ELR (cell line): ENCODE data around the gene OLIG1.
A peak's percentile ranks its signal among the peaks of the same experiment; 100 is the strongest.

ENCODE experiments used
- DNase-seq: peaks from one replicate; pipeline ENCODE4 v3.0.0-alpha.2; 2015; ENCODE audit warnings: low read depth

The OLIG1 gene

DNA sequence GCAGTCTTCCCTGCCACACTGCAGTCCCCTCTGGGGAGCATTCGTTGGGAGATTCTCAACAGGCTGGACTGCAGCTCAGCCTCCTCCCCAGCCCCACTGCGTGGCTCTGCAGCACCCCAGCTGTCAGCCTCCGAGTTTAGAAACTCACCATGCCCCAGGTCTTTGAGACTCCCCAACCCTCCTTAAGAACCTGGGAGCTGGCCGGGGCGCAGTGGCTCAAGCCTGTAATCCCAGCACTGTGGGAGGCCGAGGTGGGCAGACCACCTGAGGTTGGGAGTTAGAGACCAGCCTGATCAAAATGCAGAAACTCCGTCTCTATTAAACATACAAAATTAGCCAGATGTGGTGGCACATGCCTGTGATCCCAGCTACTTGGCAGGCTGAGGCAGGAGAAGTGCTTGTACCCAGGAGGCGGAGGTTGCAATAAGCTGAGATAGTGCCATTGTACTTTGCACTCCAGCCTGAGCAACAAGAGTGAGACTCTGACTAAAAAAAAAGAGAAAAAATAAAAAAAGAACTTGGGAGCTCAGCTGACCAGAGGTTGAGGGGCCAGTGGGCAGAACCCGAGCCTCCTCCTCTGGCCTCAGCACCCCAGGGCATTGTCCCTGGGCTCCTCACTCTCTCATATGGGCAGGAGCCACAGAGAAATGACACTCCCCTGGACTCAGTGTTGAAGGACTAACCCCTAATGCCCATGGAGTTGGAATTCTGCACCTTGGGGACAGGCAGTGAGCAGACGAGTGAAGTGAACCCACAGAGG is 38.6 kb upstream of the OLIG1 start:
- no peak for DNase-seq

DNA sequence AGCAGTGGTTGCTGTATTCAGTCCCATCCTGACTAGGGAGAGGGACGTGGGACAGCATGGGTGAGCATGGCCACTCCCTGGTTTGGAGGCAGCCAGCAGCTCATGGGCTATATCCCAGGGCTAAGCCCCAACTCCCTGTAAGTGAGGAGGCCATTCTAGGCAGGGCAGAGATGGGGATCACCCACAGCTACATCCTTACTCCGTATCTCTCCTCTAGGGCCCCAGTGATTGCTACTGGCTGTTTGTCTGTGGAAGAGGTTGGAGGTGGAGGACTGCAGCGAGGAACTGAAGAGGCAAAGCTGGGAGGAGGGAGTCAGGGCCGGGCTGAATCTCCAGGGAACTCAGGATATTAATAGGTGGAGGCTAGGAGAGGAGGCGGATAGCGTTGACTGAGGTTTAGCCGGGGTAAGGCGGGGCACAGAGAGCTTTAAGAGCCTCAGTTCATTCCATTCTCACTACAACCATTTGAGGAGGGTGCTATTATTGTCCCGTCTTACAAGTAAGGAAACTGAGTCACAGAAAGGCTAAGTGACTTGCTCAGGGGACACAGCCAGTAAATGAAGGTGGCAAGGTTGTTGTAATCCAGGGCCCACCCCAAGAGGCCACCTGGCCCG is 37.4 kb upstream of the OLIG1 start:
- no peak for DNase-seq

- no peak for DNase-seq
These were observed 36.6 kb upstream of the OLIG1 start for GRCh38 chr21:33033094-33033951.

DNA sequence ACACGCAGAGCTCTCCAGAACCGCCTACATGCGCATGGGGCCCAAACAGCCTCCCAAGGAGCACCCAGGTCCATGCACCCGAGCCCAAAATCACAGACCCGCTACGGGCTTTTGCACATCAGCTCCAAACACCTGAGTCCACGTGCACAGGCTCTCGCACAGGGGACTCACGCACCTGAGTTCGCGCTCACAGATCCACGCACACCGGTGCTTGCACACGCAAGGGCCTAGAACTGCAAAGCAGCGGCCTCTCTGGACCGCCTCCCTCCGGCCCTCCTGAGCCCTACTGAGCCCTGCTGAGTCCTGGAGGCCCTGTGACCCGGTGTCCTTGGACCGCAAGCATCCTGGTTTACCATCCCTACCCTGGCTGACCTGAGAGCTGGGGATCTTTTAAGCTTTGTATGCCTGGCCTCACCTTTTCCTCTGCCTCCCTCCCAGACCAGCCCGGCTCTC is 36.0 kb upstream of the OLIG1 start:
- no peak for DNase-seq

GRCh38 chr21:33035147-33035546 is 34.8 kb upstream of the OLIG1 start:
- DNase-seq: no peak

GRCh38 chr21:33036430-33037162 is 33.3 kb upstream of the OLIG1 start:
- DNase-seq: peak; percentile 81

DNA sequence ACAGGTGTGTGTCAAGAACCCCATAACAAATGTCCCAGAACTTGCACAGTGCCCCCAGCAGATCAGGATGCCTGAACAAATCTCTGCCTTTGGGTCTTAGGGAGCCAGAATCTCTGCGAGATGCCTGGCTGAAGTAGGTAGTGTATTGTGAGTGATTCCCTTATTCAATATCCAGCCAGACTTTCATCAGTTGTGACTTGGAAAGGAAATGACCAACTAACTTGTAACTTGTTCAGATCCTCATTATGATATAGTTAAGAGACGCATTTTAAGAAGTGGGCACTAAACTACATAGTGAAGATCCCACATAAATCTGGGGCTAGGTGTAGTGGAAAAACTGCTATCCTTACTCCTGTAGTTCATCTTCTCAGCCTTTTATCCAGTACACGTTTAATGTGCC is 32.4 kb upstream of the OLIG1 start:
- no peak for DNase-seq

DNA sequence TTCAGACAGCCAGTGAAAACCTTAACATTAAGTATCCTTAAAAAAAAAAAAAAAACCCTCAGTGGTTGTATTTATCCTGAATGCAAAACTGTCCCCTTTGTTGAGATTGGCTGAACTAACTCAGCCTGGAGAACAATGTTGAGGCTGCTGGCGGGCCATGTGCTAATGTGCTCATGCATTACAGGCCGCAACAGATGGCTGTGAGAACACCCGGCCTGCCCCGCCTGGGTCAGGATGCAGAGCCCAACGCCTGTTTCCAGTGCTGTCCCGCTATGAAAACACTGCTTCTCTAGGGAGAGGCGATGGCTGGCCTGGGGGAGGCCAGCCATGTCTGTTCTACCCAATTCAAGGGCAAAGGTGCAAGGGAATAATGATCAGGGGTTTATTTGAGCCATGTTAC is 30.4 kb upstream of the OLIG1 start:
- DNase-seq: no peak

DNA sequence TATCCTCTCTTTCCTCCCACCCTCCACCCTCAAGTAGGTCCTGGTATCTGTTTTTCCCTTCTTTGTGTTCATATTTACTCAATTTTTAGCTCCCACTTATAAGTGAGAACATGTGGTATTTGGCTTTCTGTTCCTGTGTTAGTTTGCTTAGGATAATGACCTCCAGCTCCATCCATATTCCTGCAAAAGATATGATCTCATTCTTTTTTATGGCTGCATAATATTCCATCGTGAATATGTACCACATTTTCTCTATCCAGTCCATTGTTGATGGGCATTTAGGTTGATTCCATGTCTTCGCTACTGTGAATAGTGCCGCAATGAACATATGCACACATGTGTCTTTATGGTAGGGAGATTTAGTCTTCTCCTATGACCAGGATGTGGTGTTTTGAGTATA is 29.7 kb upstream of the OLIG1 start:
- DNase-seq: no peak

DNA sequence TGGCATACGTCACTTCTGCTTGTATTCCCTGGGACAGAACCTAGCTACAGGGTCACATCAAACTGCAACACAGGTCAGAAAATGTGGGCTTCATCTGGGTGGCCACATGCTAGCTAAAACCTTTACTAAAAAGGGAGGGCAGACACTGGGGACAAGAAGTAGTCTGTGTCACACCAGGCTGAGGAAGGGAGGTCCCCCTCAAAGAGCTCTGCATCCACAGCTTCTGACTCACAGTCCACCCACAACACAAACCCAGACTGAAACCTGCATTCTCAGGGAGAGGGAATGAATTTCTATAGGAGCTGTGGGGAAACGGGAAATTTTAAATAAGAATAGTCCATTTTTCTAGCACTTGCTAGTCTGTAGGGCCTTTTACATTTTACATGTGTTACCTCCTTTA is 28.0 kb upstream of the OLIG1 start:
- DNase-seq: peak; percentile 51

GRCh38 chr21:33042812-33043211 is 27.1 kb upstream of the OLIG1 start:
- DNase-seq: peak; percentile 90

DNA sequence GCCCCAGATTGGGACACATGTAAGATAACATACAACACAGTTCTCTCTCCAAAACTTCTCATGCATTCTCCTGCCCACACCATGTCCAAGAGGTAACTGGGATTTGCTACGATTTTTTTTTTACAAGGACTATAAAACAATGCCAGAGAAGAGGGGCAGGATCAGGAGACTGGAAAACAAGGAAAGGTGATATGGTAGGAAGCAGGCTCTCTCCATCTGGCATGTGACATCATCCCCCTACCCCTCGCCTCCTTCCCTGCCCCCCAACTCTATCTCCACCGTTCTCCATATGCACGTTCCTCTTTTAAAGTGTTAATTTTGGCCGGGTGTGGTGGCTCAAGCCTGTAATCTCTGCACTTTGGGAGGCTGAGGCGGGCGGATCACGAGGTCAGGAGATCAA is 23.5 kb upstream of the OLIG1 start:
- no peak for DNase-seq

- peak; percentile 53 for DNase-seq
These were observed 22.7 kb upstream of the OLIG1 start for GRCh38 chr21:33047231-33047630.

DNA sequence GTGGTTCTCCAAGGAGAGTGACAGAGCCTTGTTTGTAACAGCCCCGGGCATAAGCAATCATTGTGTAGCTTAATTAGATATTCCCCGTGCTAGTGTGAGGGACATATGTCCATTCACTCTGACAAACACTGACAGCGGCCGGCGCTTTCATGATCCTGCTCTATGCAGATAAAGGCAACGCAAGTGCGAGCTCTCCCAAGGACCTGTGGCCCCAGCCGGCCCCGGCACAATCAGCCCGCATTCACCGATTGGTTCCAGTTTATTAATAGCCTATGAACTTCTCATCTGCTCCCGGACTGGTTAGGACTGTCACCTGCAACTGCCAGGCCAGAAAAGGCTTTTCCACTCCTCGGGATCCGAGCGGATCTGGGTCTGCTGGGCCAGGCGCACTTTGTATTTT is 18.0 kb upstream of the OLIG1 start:
- no peak for DNase-seq

- no peak for DNase-seq
These were observed 16.0 kb upstream of the OLIG1 start for GRCh38 chr21:33053951-33054350.

- no peak for DNase-seq
These were observed 13.9 kb upstream of the OLIG1 start for GRCh38 chr21:33055991-33056390.

DNA sequence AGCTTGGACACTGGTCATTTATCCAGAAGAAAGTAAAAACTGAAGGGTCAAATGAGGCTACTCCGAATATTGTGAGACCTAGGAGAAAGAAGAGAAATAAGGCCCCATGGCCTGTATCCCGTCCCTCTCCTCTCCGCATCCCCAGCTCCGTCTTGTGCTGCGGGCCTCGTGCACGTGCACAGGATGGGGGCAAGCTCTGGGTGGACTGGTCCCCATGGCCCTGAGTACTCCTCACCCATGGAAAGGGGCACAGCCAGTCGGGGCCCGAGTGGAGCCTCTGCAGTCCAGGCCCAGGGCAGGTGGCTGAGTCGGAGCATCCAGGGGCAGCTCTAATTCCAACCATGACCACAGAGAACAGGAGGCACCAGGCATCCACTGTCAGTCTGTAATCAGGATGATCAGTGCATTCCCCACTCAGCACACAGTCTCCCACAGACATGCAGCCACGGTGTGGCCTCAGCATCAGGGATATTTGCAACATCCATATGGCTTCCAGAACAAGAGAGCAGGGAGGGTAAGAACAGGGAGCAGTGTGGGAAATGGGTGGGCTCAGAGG is 12.5 kb upstream of the OLIG1 start:
- DNase-seq: no peak

- DNase-seq: no peak
These were observed 11.4 kb upstream of the OLIG1 start for GRCh38 chr21:33058527-33058926.

- DNase-seq: no peak
These were observed 11.0 kb upstream of the OLIG1 start for GRCh38 chr21:33058957-33059356.

DNA sequence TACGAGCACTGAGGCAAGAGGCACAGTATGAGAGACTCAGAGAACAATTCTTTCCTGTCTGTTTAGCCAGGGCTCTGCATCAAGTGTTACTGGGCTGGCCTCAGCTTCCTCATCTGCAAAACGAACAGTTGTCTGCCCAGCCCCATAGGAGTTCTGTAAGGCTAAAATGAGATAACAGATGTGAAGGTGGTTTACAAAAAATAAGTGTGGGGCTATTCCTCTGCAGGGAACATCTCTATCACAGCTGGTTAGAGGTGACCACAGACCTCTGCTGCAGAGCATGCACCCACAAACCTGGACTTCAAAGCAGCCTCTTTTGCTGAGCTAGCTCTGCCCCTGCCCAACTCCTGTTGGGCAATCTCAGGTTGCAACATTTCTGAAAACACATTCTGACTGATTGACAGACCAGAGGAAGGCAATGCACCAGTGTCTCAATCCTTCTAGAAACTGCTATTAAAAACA is 10.5 kb upstream of the OLIG1 start:
- DNase-seq: no peak

GRCh38 chr21:33061233-33061632 is 8.7 kb upstream of the OLIG1 start:
- no peak for DNase-seq

- no peak for DNase-seq
These were observed 6.5 kb upstream of the OLIG1 start for GRCh38 chr21:33063375-33063883.
